HepG2 (cell line): ENCODE data around the gene LAPTM4A. TPM values are rescaled to one million over a fixed set of nuclear protein-coding genes. Genes with fewer than 3 reads are reported as not detected.
A peak's percentile ranks its signal among the peaks of the same experiment; 100 is the strongest.

Experiments
- AHDC1 ChIP-seq: sonication (generic); formaldehyde crosslinking; IDR thresholded peaks from 2 replicates; pipeline ENCODE4 v1.5.1; 2020; ENCODE audit warnings: mild to moderate bottlenecking, missing genetic modification reagents, borderline replicate concordance
- ESRRA ChIP-seq: sonication (generic); formaldehyde crosslinking; IDR thresholded peaks from 2 replicates; pipeline ENCODE4 v1.5.1; 2020; ENCODE audit warnings: mild to moderate bottlenecking, low read depth, missing genetic modification reagents
- GATAD1 ChIP-seq: IDR thresholded peaks from 2 replicates; pipeline ENCODE4 v1.6.1; 2016; ENCODE audit warnings: missing genetic modification reagents, missing compliant biosample characterization
- HMGXB4 ChIP-seq, 2 experiments: sonication (generic) in 1 of 2; formaldehyde crosslinking in 1 of 2; IDR thresholded peaks; 2 replicates each; pipeline versions ENCODE4 v1.4.0 to v1.6.1; 2018 to 2020; ENCODE audit warnings: missing genetic modification reagents in 2 of 2, borderline replicate concordance in 1 of 2, low read depth in 1 of 2, mild to moderate bottlenecking in 1 of 2, missing biosample characterization in 1 of 2
- HNF4A ChIP-seq: sonication (generic); formaldehyde crosslinking; IDR thresholded peaks from 2 replicates; pipeline ENCODE4 v1.4.0; 2020; ENCODE audit warnings: missing genetic modification reagents
- HNF4G ChIP-seq, 2 experiments: sonication (generic) in 1 of 2; formaldehyde crosslinking in 1 of 2; IDR thresholded peaks; 2 replicates each; pipeline versions ENCODE4 v1.4.0 to v1.6.1; 2011 to 2020; ENCODE audit warnings: borderline replicate concordance in 2 of 2, low read depth in 2 of 2, mild to moderate bottlenecking in 2 of 2, low read length in 1 of 2, missing genetic modification reagents in 1 of 2, moderate library complexity in 1 of 2
- IRF2 ChIP-seq: IDR thresholded peaks from 2 replicates; pipeline ENCODE4 v1.6.1; 2018; ENCODE audit warnings: missing genetic modification reagents, missing compliant biosample characterization
- KAT8 ChIP-seq: IDR thresholded peaks from 2 replicates; pipeline ENCODE4 v1.6.1; 2016; ENCODE audit warnings: missing genetic modification reagents, missing compliant biosample characterization
- MTA1 ChIP-seq: sonication (generic); formaldehyde crosslinking; IDR thresholded peaks from 2 replicates; pipeline ENCODE4 v1.4.0; 2020; ENCODE audit warnings: missing genetic modification reagents, mild to moderate bottlenecking, borderline replicate concordance
- PAX8 ChIP-seq: sonication (generic); formaldehyde crosslinking; IDR thresholded peaks from 2 replicates; pipeline ENCODE4 v1.8.0; 2022; ENCODE audit warnings: mild to moderate bottlenecking, missing genetic modification reagents, borderline replicate concordance
- RAD21 ChIP-seq: fragments of 450-650 bp; formaldehyde crosslinking; IDR thresholded peaks from 2 replicates; pipeline ENCODE4 v1.5.0; 2020; ENCODE audit warnings: mild to moderate bottlenecking
- SALL1 ChIP-seq: sonication (generic); formaldehyde crosslinking; IDR thresholded peaks from 2 replicates; pipeline ENCODE4 v1.8.0; 2022; ENCODE audit warnings: mild to moderate bottlenecking, missing genetic modification reagents
- SP140L ChIP-seq: sonication (generic); formaldehyde crosslinking; IDR thresholded peaks from 2 replicates; pipeline ENCODE4 v1.4.0; 2020; ENCODE audit warnings: missing genetic modification reagents, borderline replicate concordance
- STAG1 ChIP-seq: sonication (generic); formaldehyde crosslinking; IDR thresholded peaks from 2 replicates; pipeline ENCODE4 v1.4.0; 2020; ENCODE audit warnings: missing genetic modification reagents
- TEAD3 ChIP-seq: optimal IDR thresholded peaks from 2 replicates; pipeline ENCODE3; 2016; ENCODE audit warnings: borderline replicate concordance
- XRCC5 ChIP-seq: fragments of 200-400 bp; formaldehyde crosslinking; optimal IDR thresholded peaks from 2 replicates; pipeline ENCODE3; 2017; ENCODE audit warnings: mild to moderate bottlenecking, low read length
- YEATS2 ChIP-seq: sonication (generic); formaldehyde crosslinking; IDR thresholded peaks from 2 replicates; pipeline ENCODE4 v1.4.0; 2020; ENCODE audit warnings: missing genetic modification reagents, borderline replicate concordance
- YY1 ChIP-seq: IDR thresholded peaks from 2 replicates; pipeline ENCODE4 v1.6.1; 2011; ENCODE audit warnings: low read length, low read depth, moderate library complexity, mild to moderate bottlenecking; ENCODE audit not compliant: insufficient read depth, insufficient replicate concordance
- ZMYM4 ChIP-seq: sonication (generic); formaldehyde crosslinking; IDR thresholded peaks from 2 replicates; pipeline ENCODE4 v1.8.1; 2023; ENCODE audit warnings: mild to moderate bottlenecking, missing genetic modification reagents
- ZNF138 ChIP-seq: sonication (generic); formaldehyde crosslinking; IDR thresholded peaks from 2 replicates; pipeline ENCODE4 v1.5.0; 2020; ENCODE audit warnings: mild to moderate bottlenecking, low read depth, missing genetic modification reagents
- ZNF816 ChIP-seq: sonication (generic); formaldehyde crosslinking; IDR thresholded peaks from 2 replicates; pipeline ENCODE4 v1.8.0; 2022; ENCODE audit warnings: missing genetic modification reagents, mild to moderate bottlenecking, borderline replicate concordance
- polyA plus RNA-seq, 8 experiments: library from polyadenylated mRNA; depleted of rRNA in 3 of 8; stranded (reverse) in 7 of 8; unstranded in 1 of 8; fragments of >200 nt; fragmentation: Illumina TruSeq in 4 of 8; extraction: Trizol in 4 of 8; gene quantifications; 2 replicates each; pipeline versions ENCODE4 v1.2.1 to v1.2.3, GENCODE V29; 2011 to 2016; ENCODE audit warnings: low read depth in 4 of 8, missing spikeins in 1 of 8, mixed read lengths in 1 of 8; ENCODE audit not compliant: insufficient read depth in 1 of 8
- total RNA-seq, 5 experiments: library from RNA; depleted of rRNA; stranded (reverse); fragments of >200 nt; fragmentation: Illumina TruSeq; extraction: Trizol; gene quantifications; 2 replicates each; pipeline ENCODE4 v1.2.3, GENCODE V29; 2016; ENCODE audit warnings: low read depth in 1 of 5

LAPTM4A gene
- total and polyA plus RNA-seq, 2 of the 13 experiments (the other 11 are each of a cell fraction or from before 2014, with no cell fraction given) = 116 to 558 TPM

GRCh38 chr2:20050646-20051531 is 539 bp downstream of the LAPTM4A start (continued):
- TF ChIP-seq ZNF138 (CRISPR knock-in tag) = 0 out of 2 replicates have a peak, but pooled peaks have one; percentile 54
- TF ChIP-seq SALL1 = peak; percentile 55; the same call in 1 of the 2 replicates
- TF ChIP-seq AHDC1 (CRISPR knock-in tag) = peak; percentile 25; the same call in 1 of the 2 replicates
- peak; percentile 47 for TF ChIP-seq STAG1 (CRISPR knock-in tag)
- TF ChIP-seq XRCC5 = peak; percentile 49
- TF ChIP-seq TEAD3 (CRISPR knock-in tag) = peak; percentile 12
- peak; percentile 23 for TF ChIP-seq YY1
- TF ChIP-seq SP140L (CRISPR knock-in tag) = 0 out of 2 replicates have a peak, but pooled peaks have one; percentile 73
- peak; percentile 66 for TF ChIP-seq ZMYM4 (CRISPR knock-in tag)
- TF ChIP-seq ESRRA = 0 out of 2 replicates have a peak, but pooled peaks have one; percentile 9
- no peak; the same call in 1 of the 2 replicates for TF ChIP-seq MTA1 (CRISPR knock-in tag)
- peak in 1 of 2 experiments; percentile 78; a peak in 2 of 4 replicates for TF ChIP-seq HMGXB4 (CRISPR knock-in tag; IDR thresholded peaks at IDR 0.05; ENCODE audit: borderline replicate concordance in 1 of 2, low read depth in 1 of 2)
- TF ChIP-seq HNF4A (CRISPR knock-in tag) = peak; percentile 75; the same call in 1 of the 2 replicates
- TF ChIP-seq GATAD1 (CRISPR knock-in tag) = 0 out of 2 replicates have a peak, but pooled peaks have one; percentile 35
- TF ChIP-seq ZNF816 = peak; percentile 96
- peak; percentile 43 for TF ChIP-seq RAD21 (CRISPR knock-in tag)
- 0 out of 2 replicates have a peak, but pooled peaks have one; percentile 1 for TF ChIP-seq PAX8 (CRISPR knock-in tag)
- TF ChIP-seq IRF2 (CRISPR knock-in tag) = peak; percentile 26; the same call in 1 of the 2 replicates
- TF ChIP-seq KAT8 (CRISPR knock-in tag) = peak; percentile 55
- TF ChIP-seq YEATS2 (CRISPR knock-in tag) = peak; percentile 26; the same call in 1 of the 2 replicates
- peak; percentile 69; the same call in 1 of the 2 replicates for TF ChIP-seq HNF4G (IDR thresholded peaks at IDR 0.05; ENCODE audit: borderline replicate concordance, low read depth, low read length)
- 0 out of 2 replicates have a peak, but pooled peaks have one; percentile 58 for TF ChIP-seq HNF4G (CRISPR knock-in tag; IDR thresholded peaks at IDR 0.05; ENCODE audit: borderline replicate concordance, low read depth)
